Liver (tissue), 3 donors: ENCODE data around the gene VAV3.

Experiments used
- EGR1 ChIP-seq, 2 donors: IDR thresholded peaks; 2 replicates each; pipeline ENCODE4 v1.6.1; 2016 to 2018; ENCODE audit warnings: antibody characterized with exemption in 2 of 2, low read depth in 2 of 2
- HNF4G ChIP-seq: IDR thresholded peaks from 2 replicates; pipeline ENCODE4 v1.6.1; 2016; ENCODE audit warnings: antibody characterized with exemption
- JUND ChIP-seq, 2 donors: IDR thresholded peaks; 2 replicates each; pipeline ENCODE4 v1.6.1; 2016; ENCODE audit warnings: antibody characterized with exemption in 2 of 2
- NR2F2 ChIP-seq: IDR thresholded peaks from 2 replicates; pipeline ENCODE4 v1.6.1; 2016; ENCODE audit warnings: antibody characterized with exemption
- SP1 ChIP-seq: IDR thresholded peaks from 2 replicates; pipeline ENCODE4 v1.6.1; 2018; ENCODE audit warnings: antibody characterized with exemption, mild to moderate bottlenecking
- TF ChIP-seq, protein P1 (sequence below): fragments of 150-350 bp; IDR thresholded peaks from 2 replicates; pipeline ENCODE4 v1.5.1; 2017; ENCODE audit warnings: improper control_type of control experiment, low read depth, low read length; ENCODE audit not compliant: missing input control
- TF ChIP-seq, protein P2 (sequence below): IDR thresholded peaks from 2 replicates; pipeline ENCODE4 v1.6.1; 2016; ENCODE audit warnings: antibody characterized with exemption
- TF ChIP-seq, protein P3 (sequence below): IDR thresholded peaks from 2 replicates; pipeline ENCODE4 v1.6.1; 2016; ENCODE audit warnings: antibody characterized with exemption
- donor health status: healthy.
- donor health status: healthy.

DNA sequence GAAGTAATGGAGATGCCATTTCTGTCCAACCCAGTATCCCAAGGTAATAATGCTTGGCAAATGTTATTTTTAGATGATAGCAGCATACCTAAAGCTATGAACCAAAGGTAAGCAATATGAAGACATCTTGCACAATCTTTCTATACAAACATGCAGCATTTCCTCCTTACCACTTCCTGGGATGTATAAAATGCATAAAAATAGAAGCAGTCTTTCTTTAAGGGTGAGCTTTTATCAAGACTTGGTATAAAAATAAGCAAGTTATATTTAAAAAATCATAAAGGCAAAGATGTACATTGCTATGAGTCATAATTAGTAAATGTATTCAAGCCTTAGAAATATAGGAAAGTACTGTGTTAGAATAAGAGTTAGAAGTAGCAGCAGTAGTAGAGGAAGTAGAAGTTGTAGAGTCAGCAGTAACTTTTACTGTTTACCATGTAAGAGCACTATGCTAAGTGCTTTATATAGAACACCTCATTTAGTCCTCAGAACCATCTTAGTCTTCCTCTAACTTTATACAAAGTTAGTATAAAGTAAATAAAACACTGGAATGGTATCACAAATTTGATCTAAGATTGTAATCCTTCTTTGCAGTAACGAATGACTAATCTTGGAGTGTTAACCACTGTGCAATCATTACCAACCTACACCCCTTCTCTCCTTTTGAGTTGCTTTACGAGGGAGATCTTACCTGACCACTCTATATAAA lies 371.3 kb downstream of the VAV3 start:
- TF ChIP-seq SP1 (no peak), EGR1 (IDR thresholded peaks at IDR 0.05; ENCODE audit: low read depth in 2 of 2) (no peak), HNF4G (no peak), NR2F2 (no peak), JUND (IDR thresholded peaks at IDR 0.05) (no peak)
- TF ChIP-seq, protein P1, sequence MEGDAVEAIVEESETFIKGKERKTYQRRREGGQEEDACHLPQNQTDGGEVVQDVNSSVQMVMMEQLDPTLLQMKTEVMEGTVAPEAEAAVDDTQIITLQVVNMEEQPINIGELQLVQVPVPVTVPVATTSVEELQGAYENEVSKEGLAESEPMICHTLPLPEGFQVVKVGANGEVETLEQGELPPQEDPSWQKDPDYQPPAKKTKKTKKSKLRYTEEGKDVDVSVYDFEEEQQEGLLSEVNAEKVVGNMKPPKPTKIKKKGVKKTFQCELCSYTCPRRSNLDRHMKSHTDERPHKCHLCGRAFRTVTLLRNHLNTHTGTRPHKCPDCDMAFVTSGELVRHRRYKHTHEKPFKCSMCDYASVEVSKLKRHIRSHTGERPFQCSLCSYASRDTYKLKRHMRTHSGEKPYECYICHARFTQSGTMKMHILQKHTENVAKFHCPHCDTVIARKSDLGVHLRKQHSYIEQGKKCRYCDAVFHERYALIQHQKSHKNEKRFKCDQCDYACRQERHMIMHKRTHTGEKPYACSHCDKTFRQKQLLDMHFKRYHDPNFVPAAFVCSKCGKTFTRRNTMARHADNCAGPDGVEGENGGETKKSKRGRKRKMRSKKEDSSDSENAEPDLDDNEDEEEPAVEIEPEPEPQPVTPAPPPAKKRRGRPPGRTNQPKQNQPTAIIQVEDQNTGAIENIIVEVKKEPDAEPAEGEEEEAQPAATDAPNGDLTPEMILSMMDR = no peak
- TF ChIP-seq, protein P2, sequence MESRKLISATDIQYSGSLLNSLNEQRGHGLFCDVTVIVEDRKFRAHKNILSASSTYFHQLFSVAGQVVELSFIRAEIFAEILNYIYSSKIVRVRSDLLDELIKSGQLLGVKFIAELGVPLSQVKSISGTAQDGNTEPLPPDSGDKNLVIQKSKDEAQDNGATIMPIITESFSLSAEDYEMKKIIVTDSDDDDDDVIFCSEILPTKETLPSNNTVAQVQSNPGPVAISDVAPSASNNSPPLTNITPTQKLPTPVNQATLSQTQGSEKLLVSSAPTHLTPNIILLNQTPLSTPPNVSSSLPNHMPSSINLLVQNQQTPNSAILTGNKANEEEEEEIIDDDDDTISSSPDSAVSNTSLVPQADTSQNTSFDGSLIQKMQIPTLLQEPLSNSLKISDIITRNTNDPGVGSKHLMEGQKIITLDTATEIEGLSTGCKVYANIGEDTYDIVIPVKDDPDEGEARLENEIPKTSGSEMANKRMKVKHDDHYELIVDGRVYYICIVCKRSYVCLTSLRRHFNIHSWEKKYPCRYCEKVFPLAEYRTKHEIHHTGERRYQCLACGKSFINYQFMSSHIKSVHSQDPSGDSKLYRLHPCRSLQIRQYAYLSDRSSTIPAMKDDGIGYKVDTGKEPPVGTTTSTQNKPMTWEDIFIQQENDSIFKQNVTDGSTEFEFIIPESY = no peak
- TF ChIP-seq, protein P3, sequence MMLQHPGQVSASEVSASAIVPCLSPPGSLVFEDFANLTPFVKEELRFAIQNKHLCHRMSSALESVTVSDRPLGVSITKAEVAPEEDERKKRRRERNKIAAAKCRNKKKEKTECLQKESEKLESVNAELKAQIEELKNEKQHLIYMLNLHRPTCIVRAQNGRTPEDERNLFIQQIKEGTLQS = no peak
